K562 (cell line): Measurements from ENCODE around the gene SOCS3. TPM values are rescaled to one million over a fixed set of nuclear protein-coding genes. Genes with fewer than 3 reads are reported as not detected.

ENCODE experiments used
- ATAC-seq: fragments of 200-7000 bp; cut with Tn5 transposase; 3 replicates; pipeline ENCODE4 v1.9.1; 2020; ENCODE audit warnings: moderate library complexity
- BruUV-seq: library from RNA; stranded (reverse); fragments of 400-500 nt; replicated peaks from 2 replicates; lab custom pipeline; 2021; lab: Mats Ljungman, UMichigan
- CTCF ChIA-PET: fragments of 300-600 bp; formaldehyde crosslinking; extraction: SDS; loops from one replicate; lab custom pipeline; 2021; ENCODE audit warnings: low intra/inter-chr PET ratio; lab: Yijun Ruan, JAX
- POLR2A ChIA-PET: fragments of 300-600, 350-650 bp; sonication (Branson Sonifier 250); formaldehyde crosslinking; extraction: SDS; loops from one replicate; lab custom pipeline; 2021; ENCODE audit warnings: antibody characterized with exemption, inconsistent platforms; lab: Yijun Ruan, JAX
- DNase-seq, 4 experiments: peaks; one replicate each; pipeline versions ENCODE4 v3.0.0 to v3.0.0-alpha.2; 2011 to 2018; ENCODE audit warnings: low spot score in 3 of 4, mixed read lengths in 3 of 4; ENCODE audit errors: extremely low read depth in 1 of 4
- FAIRE-seq: peaks from 2 replicates; lab custom pipeline; 2011; peaks lifted over from hg19 to GRCh38; lab: Jason Lieb, UNC
- H2AFZ ChIP-seq: 2 replicates; pipeline ENCODE4 v1.6.0; 2011; ENCODE audit warnings: low read depth, low read length, control low read depth, inconsistent platforms
- H3K27ac ChIP-seq: fragments of 200-600 bp; 3 replicates; pipeline ENCODE4 v1.8.0; 2011; ENCODE audit warnings: low read depth, mild to moderate bottlenecking, control low read depth, inconsistent platforms, low read length, moderate library complexity, mixed read lengths; ENCODE audit errors: extremely low read depth
- H3K27me3 ChIP-seq, 2 experiments: fragments of 300-600 bp in 1 of 2; 2 replicates in 1 of 2; 3 replicates in 1 of 2; pipeline versions ENCODE4 v1.6.0 to v1.8.0; 2011; ENCODE audit warnings: inconsistent platforms in 2 of 2, low read length in 2 of 2, mild to moderate bottlenecking in 1 of 2, mixed read lengths in 1 of 2, moderate library complexity in 1 of 2; ENCODE audit not compliant: control insufficient read depth in 2 of 2, insufficient read depth in 2 of 2
- H3K36me3 ChIP-seq: fragments of 300-600 bp; 3 replicates; pipeline ENCODE4 v1.8.0; 2011; ENCODE audit warnings: mild to moderate bottlenecking, low read length, inconsistent platforms; ENCODE audit not compliant: control insufficient read depth, insufficient read depth
- H3K4me1 ChIP-seq, 2 experiments: fragments of 200-600 bp in 1 of 2; replicated peaks in 1 of 2; 2 replicates in 1 of 2; 3 replicates in 1 of 2; pipeline versions ENCODE4 v1.5.1 to v1.8.0; 2011; ENCODE audit warnings: inconsistent platforms in 2 of 2, low read length in 2 of 2, mild to moderate bottlenecking in 1 of 2, mixed read lengths in 1 of 2, moderate library complexity in 1 of 2; ENCODE audit not compliant: control insufficient read depth in 2 of 2, insufficient read depth in 2 of 2
- H3K4me2 ChIP-seq: 2 replicates; pipeline ENCODE4 v1.6.1; 2011; ENCODE audit warnings: low read length, control low read depth, inconsistent platforms, mixed read lengths; ENCODE audit not compliant: insufficient read depth
- H3K4me3 ChIP-seq: fragments of 200-600 bp; sonication (generic), shearing (Covaris generic); 2 replicates; pipeline ENCODE4 v1.5.1; 2016; ENCODE audit warnings: control low read depth, inconsistent platforms
- H3K79me2 ChIP-seq: fragments of 200-600 bp; 3 replicates; pipeline ENCODE4 v1.8.0; 2011; ENCODE audit warnings: low read length, inconsistent platforms; ENCODE audit not compliant: control insufficient read depth, insufficient read depth
- H3K9ac ChIP-seq, 2 experiments: 2 replicates each; pipeline versions ENCODE4 v1.6.0 to v1.6.1; 2011; ENCODE audit warnings: low read depth in 2 of 2, low read length in 2 of 2, control low read depth in 1 of 2, inconsistent platforms in 1 of 2, mild to moderate bottlenecking in 1 of 2, mixed read lengths in 1 of 2; ENCODE audit not compliant: insufficient read depth in 1 of 2
- H3K9me1 ChIP-seq: one replicate; pipeline ENCODE4 v1.6.0; 2011; ENCODE audit warnings: inconsistent platforms, mild to moderate bottlenecking, low read length, moderate library complexity; ENCODE audit not compliant: control insufficient read depth, insufficient read depth
- H3K9me3 ChIP-seq: replicated peaks from 2 replicates; pipeline ENCODE4 v1.5.1; 2011; ENCODE audit warnings: low read depth, low read length, inconsistent platforms; ENCODE audit not compliant: control insufficient read depth, insufficient read depth
- H4K20me1 ChIP-seq: replicated peaks from 2 replicates; pipeline ENCODE4 v1.6.1; 2011; ENCODE audit warnings: low read length, inconsistent platforms, mixed read lengths; ENCODE audit not compliant: control insufficient read depth, insufficient read depth
- CTBP1 ChIP-seq: fragments of 450-650 bp; IDR thresholded peaks from 2 replicates; pipeline ENCODE4 v1.6.1; 2016; ENCODE audit warnings: borderline replicate concordance
- MED1 ChIP-seq: sonication (generic); formaldehyde crosslinking; IDR thresholded peaks from 2 replicates; pipeline ENCODE4 v1.8.1; 2023; ENCODE audit warnings: missing genetic modification reagents, borderline replicate concordance
- SREBF2 ChIP-seq: sonication (generic); formaldehyde crosslinking; IDR thresholded peaks from 2 replicates; pipeline ENCODE4 v1.4.0; 2020; ENCODE audit warnings: mild to moderate bottlenecking, missing genetic modification reagents
- TEAD1 ChIP-seq, 2 experiments: fragments of 450-650 bp in 1 of 2; sonication (generic) in 1 of 2; formaldehyde crosslinking; IDR thresholded peaks; 2 replicates each; pipeline versions ENCODE4 v1.4.0 to v1.8.0; 2020 to 2022; ENCODE audit warnings: mild to moderate bottlenecking in 2 of 2, missing genetic modification reagents in 1 of 2
- ZFP30 ChIP-seq: fragments of 250-450 bp; sonication (Bioruptor Pico); IDR thresholded peaks from 2 replicates; pipeline ENCODE4 v1.8.0; 2022; ENCODE audit warnings: moderate library complexity, mild to moderate bottlenecking, inconsistent platforms, borderline replicate concordance
- ZNF384 ChIP-seq: IDR thresholded peaks from 2 replicates; pipeline ENCODE4 v1.6.1; 2012; ENCODE audit warnings: low read depth, low read length, improper control_type of control experiment
- WGBS: fragments of 100-300 bp; shearing (Covaris generic); methylation state at CpG from one replicate; pipeline ENCODE4 v1.1.6; 2016; ENCODE audit warnings: low coverage, mixed read lengths; ENCODE audit not compliant: insufficient coverage; ENCODE audit errors: missing lambda C conversion rate; 5-methylcytosine and 5-hydroxymethylcytosine counted together
- in situ Hi-C: fragments of 300-500 bp; cut with MboI; formaldehyde crosslinking; loops from 4 replicates; pipeline ENCODE4 v1.15.0; 2018; ENCODE audit warnings: inconsistent platforms, mixed read lengths
- intact Hi-C: fragments of 100-400 bp; cut with micrococcal nuclease; formaldehyde crosslinking; loops from 2 replicates; pipeline ENCODE4 v1.14.2; 2022
- polyA plus RNA-seq, 8 experiments: library from polyadenylated mRNA; depleted of rRNA in 4 of 8; stranded (reverse) in 5 of 8; unstranded in 3 of 8; fragments of >200 nt; fragmentation: Nextera tagmentation in 2 of 8; fragmentation: Illumina TruSeq in 1 of 8; extraction: Ambion mirVana in 2 of 8; extraction: Trizol in 1 of 8; gene quantifications; 2 replicates each; pipeline versions ENCODE4 v1.2.1 to v1.2.3, GENCODE V29; 2011 to 2014; ENCODE audit warnings: inconsistent platforms in 1 of 8, missing spikeins in 1 of 8
- total RNA-seq, 7 experiments: library from RNA; depleted of rRNA in 6 of 7; stranded (reverse); fragments of >200 nt in 6 of 7; fragmentation: Illumina TruSeq in 2 of 7; extraction: Trizol in 2 of 7; gene quantifications; 2 replicates each; pipeline versions ENCODE4 v1.2.1 to v1.2.3, GENCODE V29; 2011 to 2021; ENCODE audit warnings: low replicate concordance in 1 of 7
- TF ChIP-seq, protein P1 (sequence below): fragments of 450-650 bp; formaldehyde crosslinking; conservative IDR thresholded peaks from 2 replicates; pipeline ENCODE4 v1.4.0; 2022; ENCODE audit warnings: mild to moderate bottlenecking, missing genetic modification characterization

The SOCS3 gene
- total and polyA plus RNA-seq, 9 of the 15 experiments (the other 6 are each of a cell fraction or from before 2014, with no cell fraction given): 0.56 to 38.9 (median 13.7) TPM

DNA sequence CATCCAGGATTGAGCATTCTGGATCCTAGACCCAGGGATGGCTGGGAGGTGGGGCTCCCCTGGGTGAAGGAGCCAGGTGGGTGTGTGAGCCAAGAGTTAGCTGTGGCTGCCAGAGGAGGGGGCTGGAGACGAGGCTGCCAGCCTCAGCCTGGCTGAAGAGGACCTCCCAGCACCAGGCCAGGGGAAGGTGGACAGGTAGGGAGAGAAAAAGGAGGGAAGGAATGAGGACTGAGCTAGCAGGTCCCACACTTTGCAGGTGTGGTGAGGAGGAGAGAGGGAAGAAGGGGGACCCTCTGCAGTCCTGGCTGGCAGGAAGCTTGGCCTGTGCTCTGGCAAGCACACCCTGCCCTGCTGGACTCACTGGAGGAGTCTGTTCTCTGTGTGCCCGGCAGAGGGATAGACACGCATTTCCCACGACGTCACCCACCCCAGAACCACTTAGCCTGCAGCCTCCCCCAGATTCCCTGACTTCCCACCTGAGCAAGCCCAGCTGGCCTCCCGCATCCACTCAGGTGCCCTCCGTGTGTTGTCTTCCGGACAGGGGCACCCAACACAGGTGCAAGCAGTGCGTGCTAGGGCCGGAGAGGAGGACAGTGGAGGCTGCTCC, 42.0 kb downstream of the SOCS3 start:
- H4K20me1 ChIP-seq: no peaks in the 10 kb centered on the region
- H3K79me2 ChIP-seq: no peaks in the 10 kb centered on the region
- ATAC-seq (no peak), DNase-seq (no peak), FAIRE-seq (no peak)
- no peak overlapping the region for H3K27ac ChIP-seq
- no peaks in the 10 kb centered on the region for H3K9me1 ChIP-seq
- no TSS peak for BruUV-seq
- 58% methylated on average over 9 of the region's 10 CpGs for WGBS
- CTCF ChIA-PET: no interaction called here
- in situ Hi-C loops: no loop called here
- no peak overlapping the region for H3K4me2 ChIP-seq
- intact Hi-C loops: no loop called here
- peak overlapping the region in 1 of 2 experiments; percentile 32; a peak in 2 of 4 replicates for H3K9ac ChIP-seq
- H3K36me3 ChIP-seq: no peaks in the 10 kb centered on the region
- no peaks in the 10 kb centered on the region for H3K27me3 ChIP-seq
- peak overlapping the region; percentile 53 for H2AFZ ChIP-seq
- no peaks in the 10 kb centered on the region for H3K9me3 ChIP-seq
- H3K4me3 ChIP-seq: no peak overlapping the region
- peaks cover 37 to 56% of the 10 kb centered on the region in 2 experiments for H3K4me1 ChIP-seq
- TF ChIP-seq CTBP1 (peak; percentile 7; the same call in 1 of the 2 replicates), ZFP30 (CRISPR knock-in tag) (no peak), ZNF384 (no peak), TEAD1 (CRISPR knock-in tag; IDR thresholded peaks at IDR 0.05) (0 out of 4 replicates have a peak, but pooled peaks of 1 of the 2 experiments have one; percentile 4), SREBF2 (CRISPR knock-in tag) (no peak), MED1 (CRISPR knock-in tag) (no peak)
- TF ChIP-seq, protein P1, sequence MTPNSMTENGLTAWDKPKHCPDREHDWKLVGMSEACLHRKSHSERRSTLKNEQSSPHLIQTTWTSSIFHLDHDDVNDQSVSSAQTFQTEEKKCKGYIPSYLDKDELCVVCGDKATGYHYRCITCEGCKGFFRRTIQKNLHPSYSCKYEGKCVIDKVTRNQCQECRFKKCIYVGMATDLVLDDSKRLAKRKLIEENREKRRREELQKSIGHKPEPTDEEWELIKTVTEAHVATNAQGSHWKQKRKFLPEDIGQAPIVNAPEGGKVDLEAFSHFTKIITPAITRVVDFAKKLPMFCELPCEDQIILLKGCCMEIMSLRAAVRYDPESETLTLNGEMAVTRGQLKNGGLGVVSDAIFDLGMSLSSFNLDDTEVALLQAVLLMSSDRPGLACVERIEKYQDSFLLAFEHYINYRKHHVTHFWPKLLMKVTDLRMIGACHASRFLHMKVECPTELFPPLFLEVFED: no peak
- POLR2A ChIA-PET: no interaction called here
